HG03565 (cell line): ENCODE measurements around the gene EFNA2.

Source experiments
- ATAC-seq: cut with Tn5 transposase; IDR thresholded peaks from one replicate; pipeline ENCODE4 v1.9.1; 2021; ENCODE audit warnings: mild to moderate bottlenecking, moderate library complexity; ENCODE audit not compliant: unreplicated experiment

Gene EFNA2

DNA sequence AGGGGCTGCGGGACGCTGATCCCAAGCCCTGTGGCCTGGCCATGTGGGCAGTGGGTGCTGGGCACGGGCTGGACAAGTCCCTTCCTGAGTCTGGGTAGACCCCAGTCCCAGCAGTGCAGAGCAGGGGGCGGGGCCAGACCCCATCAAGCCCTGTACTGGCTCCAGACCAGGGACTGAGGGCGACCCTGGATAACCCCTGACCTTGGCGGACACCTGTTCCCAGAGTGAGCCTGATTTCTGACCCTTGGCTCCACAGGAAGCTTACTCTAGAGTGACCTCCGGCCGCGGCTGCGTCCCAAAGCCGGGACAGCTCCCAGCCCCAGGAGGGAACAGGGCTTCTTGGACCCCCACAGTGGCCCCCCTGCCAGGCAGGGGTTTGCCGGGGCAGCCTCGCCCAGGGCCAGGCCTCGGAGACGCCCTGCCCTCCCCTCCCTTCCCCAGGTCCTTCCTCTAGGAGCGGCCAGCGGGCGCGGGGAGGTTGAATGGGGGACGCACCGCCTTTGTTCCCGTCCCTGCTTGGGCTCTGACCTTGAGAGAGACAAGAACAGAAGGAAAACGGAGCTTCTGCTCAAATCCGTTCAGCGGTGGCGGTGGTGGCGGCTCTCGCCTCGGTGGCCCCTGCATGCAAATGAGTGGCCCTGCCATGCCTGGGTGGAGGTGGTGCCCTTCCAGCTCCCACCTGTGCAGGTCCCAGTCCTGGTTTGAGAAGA lies 2.3 kb upstream of the EFNA2 start:
- ATAC-seq, result no peak

DNA sequence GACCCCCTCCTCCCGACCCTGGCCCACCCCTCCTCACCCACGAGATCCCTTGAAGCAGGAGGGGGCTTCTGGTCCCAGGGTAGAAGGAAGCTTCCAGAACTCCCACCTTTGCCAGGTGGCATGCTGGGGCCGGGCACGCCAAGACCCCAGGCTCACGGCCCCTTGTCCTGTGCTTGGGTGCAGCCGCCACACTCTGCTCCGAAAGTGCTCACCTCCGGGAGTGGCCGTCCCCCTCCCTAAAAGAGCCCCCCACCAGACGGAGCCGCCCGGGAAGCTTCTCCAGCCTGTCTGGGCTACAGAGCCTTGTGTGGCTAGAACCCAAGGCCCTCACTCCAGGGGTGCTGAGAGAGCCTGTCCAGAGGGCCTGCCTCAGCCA lies 1.8 kb upstream of the EFNA2 start:
- ATAC-seq, result no peak

DNA sequence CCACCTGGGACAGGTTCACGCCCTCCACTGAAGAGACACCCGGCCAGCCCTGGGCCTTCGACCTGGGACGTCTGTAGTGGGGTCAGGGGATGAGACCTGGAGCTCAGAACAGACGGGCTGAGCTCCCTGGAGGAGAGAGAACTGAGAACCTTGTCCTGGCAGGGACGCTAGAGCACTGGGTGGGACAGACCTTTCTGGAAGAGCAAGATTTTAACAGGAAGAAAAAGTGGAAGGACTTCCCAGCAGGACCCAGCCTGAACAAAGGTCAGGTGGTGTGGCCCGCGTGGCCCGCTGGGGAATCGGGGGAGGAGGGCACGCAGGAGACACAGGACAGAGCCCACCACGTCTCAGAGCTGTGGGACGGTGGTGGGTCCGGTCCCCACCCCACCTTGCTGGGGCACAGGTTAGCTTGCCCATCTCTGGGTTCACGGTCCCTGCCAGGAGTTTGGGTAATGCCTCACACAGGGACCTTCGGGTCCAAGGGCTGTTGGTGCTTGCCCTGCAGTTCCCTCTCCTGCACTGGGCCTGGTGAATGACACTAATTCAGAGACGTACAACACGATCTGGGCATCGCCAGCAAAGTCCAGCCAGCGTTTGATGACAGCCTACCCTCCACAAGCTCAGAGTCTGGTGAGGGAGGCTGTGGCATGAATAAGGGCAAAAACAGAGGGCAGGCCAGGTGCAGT lies 1.2 kb upstream of the EFNA2 start:
- ATAC-seq, result no peak

GRCh38 chr19:1284979-1285736 lies 515 bp upstream of the EFNA2 start:
- no peak for ATAC-seq

GRCh38 chr19:1286487-1287353 lies 1.0 kb downstream of the EFNA2 start:
- ATAC-seq, result no peak

DNA sequence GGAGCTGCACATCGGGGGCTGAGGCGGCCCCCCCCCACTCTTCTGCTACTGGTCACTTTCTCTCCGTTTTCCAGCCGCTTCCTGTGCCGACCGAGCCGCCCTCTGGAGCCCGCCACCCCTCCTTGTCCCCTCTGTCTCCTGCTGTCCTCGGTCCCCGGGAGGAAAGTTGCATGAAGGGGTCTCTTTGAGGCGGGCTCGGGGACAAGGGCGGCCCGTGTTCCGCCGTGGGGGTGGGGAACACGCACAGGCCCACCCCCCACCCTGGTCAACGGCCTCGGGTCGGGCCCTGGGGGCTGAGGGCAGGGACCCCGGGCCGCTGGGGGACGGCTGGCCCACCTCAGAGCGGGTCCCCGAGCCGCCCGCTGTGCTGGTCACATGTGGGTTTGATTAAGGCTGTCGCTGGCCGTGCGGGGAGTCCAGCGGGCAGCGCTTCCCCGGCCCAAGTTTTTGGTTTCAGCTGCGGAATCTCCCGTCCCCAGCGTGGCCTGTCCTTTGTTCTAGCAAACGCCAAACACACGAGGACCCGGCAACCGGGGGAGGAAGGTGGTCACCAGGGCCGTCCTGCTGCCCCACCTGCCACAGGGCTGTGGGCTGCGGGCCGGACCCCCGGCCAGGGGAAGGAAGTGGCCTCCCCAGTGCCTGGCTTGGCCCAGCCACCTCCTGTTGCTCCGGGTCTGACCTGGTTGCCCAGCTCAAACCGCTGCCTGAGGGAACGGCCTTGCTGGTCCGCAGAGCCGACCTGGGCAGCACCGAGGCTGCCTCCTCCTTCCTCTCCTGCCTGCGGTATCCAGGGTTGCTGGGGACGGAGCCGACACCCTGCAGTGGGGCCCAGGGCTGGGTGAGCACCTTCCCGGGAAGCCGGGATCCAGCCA lies 1.9 kb downstream of the EFNA2 start:
- ATAC-seq, result no peak

- ATAC-seq, result no peak
These were observed 2.5 kb downstream of the EFNA2 start for GRCh38 chr19:1288226-1288612.

GRCh38 chr19:1288833-1289685 lies 3.4 kb downstream of the EFNA2 start:
- ATAC-seq, result no peak

- no peak for ATAC-seq
These were observed 4.0 kb downstream of the EFNA2 start for GRCh38 chr19:1289686-1290025.

DNA sequence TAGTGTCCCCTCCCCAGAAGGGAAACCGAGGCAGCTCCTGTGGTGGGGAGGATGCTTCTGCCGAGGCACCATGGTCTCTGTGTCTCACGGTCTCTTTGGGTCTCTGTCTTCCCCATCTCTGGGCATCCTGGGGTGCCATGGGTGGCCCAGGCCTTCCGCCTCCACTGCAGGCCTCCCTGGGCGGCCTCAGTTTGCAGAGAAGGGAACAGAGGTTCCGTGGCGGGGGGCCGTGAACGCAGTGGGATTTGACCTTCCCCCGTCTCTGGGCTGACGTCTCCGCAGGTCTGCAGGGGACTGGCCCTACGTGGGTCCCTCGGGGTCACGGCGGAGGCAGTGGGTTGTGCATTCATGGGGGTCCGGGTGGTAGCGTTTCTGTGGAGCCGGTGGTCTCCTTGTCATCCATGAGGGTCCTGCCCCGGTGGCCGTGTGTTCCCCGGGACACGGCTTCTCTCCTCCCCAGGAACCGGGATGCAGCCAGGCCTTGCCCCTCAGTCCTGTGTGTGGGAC lies 4.6 kb downstream of the EFNA2 start:
- ATAC-seq, result no peak

- no peak for ATAC-seq
These were observed 5.3 kb downstream of the EFNA2 start for GRCh38 chr19:1290703-1291651.

DNA sequence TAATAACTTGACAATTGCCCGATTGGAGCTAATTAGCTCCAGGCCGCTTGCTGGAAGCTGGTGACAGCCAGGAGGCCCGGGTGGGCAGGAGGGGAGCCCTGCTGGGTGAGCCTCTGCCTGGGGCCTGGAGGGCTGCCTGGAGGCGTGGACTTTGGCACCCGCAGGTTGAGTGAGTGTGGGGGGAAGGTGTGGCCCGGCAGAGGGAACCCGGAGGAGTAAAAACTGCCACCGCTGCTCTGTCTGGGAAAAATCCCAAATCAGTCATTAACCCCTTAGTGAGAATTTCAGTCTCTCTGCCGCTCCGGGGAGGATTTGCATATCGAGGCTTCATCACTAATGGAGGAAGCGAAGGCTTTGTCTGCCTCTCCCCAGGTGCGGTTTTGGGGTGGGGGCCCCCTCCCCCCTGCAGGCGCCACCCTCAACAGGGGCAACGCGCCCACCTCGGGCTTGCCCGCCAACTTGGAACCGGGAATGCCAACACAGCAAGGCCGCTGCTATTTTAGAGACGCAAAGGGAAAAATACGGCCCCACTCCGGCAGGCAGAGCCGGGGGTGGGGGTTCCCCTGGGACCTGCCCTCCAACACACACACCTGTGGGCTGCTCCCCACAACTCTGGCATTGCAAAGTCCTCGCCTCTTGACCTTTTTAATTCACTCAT lies 6.2 kb downstream of the EFNA2 start:
- no peak for ATAC-seq

DNA sequence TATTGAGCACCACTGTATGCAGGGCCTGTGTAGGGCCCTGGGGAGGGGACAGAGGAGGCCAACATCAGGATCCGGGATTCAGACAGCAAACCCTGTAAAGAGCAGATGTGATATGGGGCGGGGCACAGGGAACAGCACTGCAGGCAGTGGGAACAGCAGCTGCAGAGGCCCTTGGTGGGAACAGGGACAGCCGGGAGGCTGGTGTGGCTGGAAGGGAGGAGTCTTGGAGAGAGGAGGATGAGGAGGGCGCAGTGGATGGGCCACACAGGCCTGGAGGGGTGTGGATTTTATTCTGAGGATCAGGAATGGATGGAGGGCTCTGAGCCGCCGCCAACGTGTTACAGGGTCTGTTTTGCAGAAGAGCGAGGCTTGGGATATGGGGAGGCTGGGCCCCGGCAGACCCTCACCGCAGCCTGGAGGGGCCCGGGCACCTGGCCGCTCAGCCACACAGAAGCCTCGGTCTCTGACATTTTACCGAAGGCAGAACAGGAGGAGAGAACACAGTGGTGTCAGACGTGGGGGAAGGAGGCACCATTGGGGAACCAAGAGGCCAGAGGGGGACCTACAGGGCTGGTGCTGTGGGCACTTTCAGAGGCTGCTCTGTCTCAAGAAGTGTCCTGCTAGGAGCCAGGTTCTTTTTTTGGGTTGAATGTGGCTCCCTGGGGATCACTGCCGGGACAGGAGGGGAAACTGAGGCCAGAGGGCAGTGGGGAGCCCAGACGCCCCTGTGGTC lies 6.9 kb downstream of the EFNA2 start:
- ATAC-seq, result no peak

DNA sequence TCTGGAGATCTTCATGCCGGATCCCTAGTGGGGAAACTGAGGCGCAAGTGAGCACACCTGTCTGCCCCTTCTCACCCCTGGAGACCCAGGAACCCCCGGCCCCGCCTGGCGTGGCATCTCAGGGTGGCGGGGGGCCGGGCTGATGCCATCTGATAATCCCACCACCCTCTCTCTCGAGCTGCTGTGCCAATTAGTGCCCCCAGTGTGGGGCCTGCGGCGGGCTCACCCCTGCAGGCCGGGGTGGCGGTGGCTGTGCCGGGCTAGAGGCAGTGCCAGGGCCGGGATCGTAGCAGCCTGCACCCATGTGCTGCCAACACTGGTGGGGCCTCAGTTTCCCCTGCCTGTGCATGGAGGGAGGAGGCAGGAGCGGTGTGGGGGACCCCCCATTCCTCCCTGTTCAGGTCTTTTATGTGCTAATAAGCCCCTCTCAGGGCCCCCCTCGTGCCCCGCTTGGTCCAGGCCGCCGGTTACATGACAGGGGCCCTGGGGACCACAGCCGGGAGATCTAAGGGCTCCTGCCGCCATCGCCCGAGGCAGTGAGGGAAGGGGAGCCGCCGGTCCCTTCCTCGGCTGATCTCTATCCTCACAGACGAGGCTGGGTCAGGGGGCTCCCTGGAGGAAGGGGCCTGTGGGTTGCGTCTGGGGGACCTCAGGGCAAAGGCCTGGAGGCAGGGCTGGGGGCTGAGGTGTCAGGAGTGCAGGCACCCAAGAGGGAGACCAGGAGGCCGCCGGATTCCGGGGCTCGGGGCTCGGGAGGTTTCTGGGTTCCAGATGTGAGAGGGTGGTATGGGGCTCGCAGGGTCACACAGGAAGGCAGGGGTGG lies 8.3 kb downstream of the EFNA2 start:
- no peak for ATAC-seq

GRCh38 chr19:1294688-1295087 lies 9.0 kb downstream of the EFNA2 start:
- ATAC-seq, result no peak
